ENCODE data around the gene NISCH.
A peak's percentile ranks its signal among the peaks of the same experiment; 100 is the strongest.

The NISCH gene

GRCh38 chr3:52436500-52437149 is 18.8 kb upstream of the NISCH start:
- DNase-seq: no peak

- no peak for DNase-seq
Measured at GRCh38 chr3:52437326-52438103, 17.9 kb upstream of the NISCH start.

- no peak for DNase-seq
Measured at GRCh38 chr3:52438104-52438376, 17.4 kb upstream of the NISCH start.

GRCh38 chr3:52438579-52439425 is 16.6 kb upstream of the NISCH start:
- DNase-seq: no peak

GRCh38 chr3:52439426-52440248 is 15.8 kb upstream of the NISCH start:
- no peak for DNase-seq

- no peak for DNase-seq
Measured at GRCh38 chr3:52440249-52440551, 15.2 kb upstream of the NISCH start.

- no peak for DNase-seq
Measured at GRCh38 chr3:52440671-52441070, 14.7 kb upstream of the NISCH start.

GRCh38 chr3:52441091-52441771 is 14.2 kb upstream of the NISCH start:
- no peak for DNase-seq

GRCh38 chr3:52441772-52442332 is 13.6 kb upstream of the NISCH start:
- no peak for DNase-seq

- no peak for DNase-seq
Measured at GRCh38 chr3:52442409-52443267, 12.8 kb upstream of the NISCH start.

- no peak for DNase-seq
Measured at GRCh38 chr3:52443268-52443610, 12.2 kb upstream of the NISCH start.

GRCh38 chr3:52443791-52444687 is 11.4 kb upstream of the NISCH start:
- DNase-seq: no peak

- DNase-seq: no peak
Measured at GRCh38 chr3:52444860-52445793, 10.3 kb upstream of the NISCH start, which contains the start of gene SEMA3G. SEMA3G (minus strand) TSS chr3:52445103; CDS start chr3:52445027, 76 bp downstream.

GRCh38 chr3:52446042-52446441 is 9.4 kb upstream of the NISCH start:
- DNase-seq: no peak

GRCh38 chr3:52446631-52447511 is 8.5 kb upstream of the NISCH start:
- DNase-seq: peak; percentile 5

- DNase-seq: no peak
Measured at GRCh38 chr3:52447512-52448355, 7.7 kb upstream of the NISCH start.
